Smooth muscle cell (in vitro differentiated cells): ENCODE results near the gene AFG3L2. TPM values are rescaled to one million over a fixed set of nuclear protein-coding genes. Genes with fewer than 3 reads are reported as not detected.
A peak's percentile ranks its signal among the peaks of the same experiment; 100 is the strongest.

Experiments used
- DNase-seq: peaks from one replicate; lab custom pipeline; 2025; ENCODE audit not compliant: unreplicated experiment; lab: John Stamatoyannopoulos, UW
- H2AFZ ChIP-seq: fragments of 200-600 bp; sonication (generic); 2 replicates; pipeline ENCODE4 v1.6.0; 2016; ENCODE audit warnings: antibody characterized with exemption, low read depth, mild to moderate bottlenecking
- H3F3A ChIP-seq: fragments of 200-600 bp; sonication (generic); 2 replicates; pipeline ENCODE4 v1.6.0; 2017; ENCODE audit warnings: antibody characterized with exemption, low read depth
- H3K27ac ChIP-seq: fragments of 200-600 bp; sonication (generic); 2 replicates; pipeline ENCODE4 v1.5.1; 2016; ENCODE audit warnings: low read depth, mild to moderate bottlenecking
- H3K27me3 ChIP-seq: fragments of 200-600 bp; sonication (generic); 2 replicates; pipeline ENCODE4 v1.6.1; 2016; ENCODE audit warnings: low read depth, mild to moderate bottlenecking
- H3K36me3 ChIP-seq: fragments of 200-600 bp; sonication (generic); 2 replicates; pipeline ENCODE4 v1.5.1; 2016; ENCODE audit warnings: low read depth
- H3K4me1 ChIP-seq: fragments of 200-600 bp; sonication (generic); 2 replicates; pipeline ENCODE4 v1.5.1; 2016; ENCODE audit warnings: low read depth
- H3K4me2 ChIP-seq: fragments of 200-600 bp; sonication (generic); 2 replicates; pipeline ENCODE4 v1.6.0; 2016; ENCODE audit warnings: mild to moderate bottlenecking
- H3K4me3 ChIP-seq: fragments of 200-600 bp; sonication (generic); 2 replicates; pipeline ENCODE4 v1.5.1; 2016; ENCODE audit warnings: mild to moderate bottlenecking
- H3K79me2 ChIP-seq: fragments of 200-600 bp; sonication (generic); 2 replicates; pipeline ENCODE4 v1.6.0; 2016; ENCODE audit warnings: low read depth, mild to moderate bottlenecking
- H3K9ac ChIP-seq: fragments of 200-600 bp; sonication (generic); 2 replicates; pipeline ENCODE4 v1.6.0; 2016; ENCODE audit warnings: low read depth
- H3K9me3 ChIP-seq: fragments of 200-600 bp; sonication (generic); replicated peaks from 2 replicates; pipeline ENCODE4 v1.5.1; 2016; ENCODE audit warnings: low read depth
- H4K20me1 ChIP-seq: fragments of 200-600 bp; sonication (generic); 2 replicates; pipeline ENCODE4 v1.6.0; 2016; ENCODE audit warnings: low read depth
- WGBS: methylation state at CpG from one replicate; pipeline ENCODE4 v1.1.7; 2016; ENCODE audit warnings: low lambda C conversion rate; 5-methylcytosine and 5-hydroxymethylcytosine counted together
- polyA plus RNA-seq: library from polyadenylated mRNA; unstranded; fragments of >200 nt; fragmentation: Nextera tagmentation; extraction: Ambion mirVana; gene quantifications from 2 replicates; pipeline ENCODE4 v1.2.1, GENCODE V29; 2016
- small RNA-seq: library from RNA; depleted of rRNA; stranded (forward); fragments of <200 nt; gene quantifications from one replicate; pipeline ENCODE3, GENCODE V24; 2014
- total RNA-seq: library from RNA; depleted of rRNA; stranded (reverse); fragments of >200 nt; gene quantifications from 2 replicates; pipeline ENCODE4 v1.2.3, GENCODE V29; 2014
- TF ChIP-seq, protein P1 (sequence below): fragments of 200-600 bp; sonication (generic); IDR thresholded peaks from 2 replicates; pipeline ENCODE4 v1.5.1; 2017; ENCODE audit warnings: borderline replicate concordance, mild to moderate bottlenecking, antibody characterized with exemption; ENCODE audit not compliant: insufficient read depth, poor library complexity, severe bottlenecking

Gene AFG3L2
- total and polyA plus RNA-seq, 2 experiments from 2014 or later: 21.6 to 24.3 TPM

DNA sequence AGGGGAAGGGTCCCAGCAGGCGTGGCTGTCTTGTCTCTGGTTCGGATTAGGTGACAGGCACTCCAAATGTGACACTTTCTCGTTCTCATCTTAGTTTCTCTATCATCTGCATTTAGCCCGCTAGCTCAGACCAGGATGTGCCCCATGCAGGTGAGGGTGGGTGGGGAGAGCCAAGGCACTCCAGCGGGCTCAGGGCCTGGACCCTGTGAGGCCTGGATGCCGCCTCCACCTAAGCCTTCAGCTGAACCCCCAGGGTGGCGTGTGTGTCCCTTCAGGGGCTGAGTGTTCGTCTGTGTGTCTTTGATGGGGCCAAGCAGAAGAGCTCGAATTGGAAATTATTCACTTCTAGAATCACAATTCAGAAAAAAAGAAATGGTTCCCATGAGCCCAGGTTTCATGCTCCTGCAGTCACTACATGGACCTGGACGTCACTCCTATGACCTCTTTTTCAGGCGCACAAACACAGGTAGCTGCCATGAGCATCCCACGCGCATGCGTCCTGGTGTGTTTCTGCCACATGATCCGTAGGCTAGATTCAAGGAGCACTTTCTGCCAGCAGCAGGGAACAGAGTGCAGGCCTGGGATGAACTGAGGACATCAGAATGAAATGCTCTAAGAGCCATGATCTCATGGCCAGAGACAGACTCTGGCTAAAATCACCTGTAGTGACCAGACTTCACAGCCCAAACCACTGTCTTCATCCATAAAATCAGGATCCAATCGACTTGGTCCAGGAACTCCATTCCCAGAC is 97.1 kb downstream of the AFG3L2 start:
- TF ChIP-seq, protein P1, sequence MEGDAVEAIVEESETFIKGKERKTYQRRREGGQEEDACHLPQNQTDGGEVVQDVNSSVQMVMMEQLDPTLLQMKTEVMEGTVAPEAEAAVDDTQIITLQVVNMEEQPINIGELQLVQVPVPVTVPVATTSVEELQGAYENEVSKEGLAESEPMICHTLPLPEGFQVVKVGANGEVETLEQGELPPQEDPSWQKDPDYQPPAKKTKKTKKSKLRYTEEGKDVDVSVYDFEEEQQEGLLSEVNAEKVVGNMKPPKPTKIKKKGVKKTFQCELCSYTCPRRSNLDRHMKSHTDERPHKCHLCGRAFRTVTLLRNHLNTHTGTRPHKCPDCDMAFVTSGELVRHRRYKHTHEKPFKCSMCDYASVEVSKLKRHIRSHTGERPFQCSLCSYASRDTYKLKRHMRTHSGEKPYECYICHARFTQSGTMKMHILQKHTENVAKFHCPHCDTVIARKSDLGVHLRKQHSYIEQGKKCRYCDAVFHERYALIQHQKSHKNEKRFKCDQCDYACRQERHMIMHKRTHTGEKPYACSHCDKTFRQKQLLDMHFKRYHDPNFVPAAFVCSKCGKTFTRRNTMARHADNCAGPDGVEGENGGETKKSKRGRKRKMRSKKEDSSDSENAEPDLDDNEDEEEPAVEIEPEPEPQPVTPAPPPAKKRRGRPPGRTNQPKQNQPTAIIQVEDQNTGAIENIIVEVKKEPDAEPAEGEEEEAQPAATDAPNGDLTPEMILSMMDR: no peak
- no peak overlapping the region for H3K4me3 ChIP-seq
- H3K9ac ChIP-seq: peak overlapping the region; percentile 80
- H3K27ac ChIP-seq: peak overlapping the region; percentile 99
- peaks cover 22% of the 10 kb centered on the region for H3K4me1 ChIP-seq
- no peaks in the 10 kb centered on the region for H3K36me3 ChIP-seq
- H4K20me1 ChIP-seq: no peaks in the 10 kb centered on the region
- H3K4me2 ChIP-seq: peak overlapping the region; percentile 76
- no peaks in the 10 kb centered on the region for H3K79me2 ChIP-seq
- no peaks in the 10 kb centered on the region for H3K9me3 ChIP-seq
- no peaks in the 10 kb centered on the region for H3K27me3 ChIP-seq
- no peak for DNase-seq
- 92% methylated on average over 16 of the region's 16 CpGs for WGBS
- no peak overlapping the region for H2AFZ ChIP-seq
- peaks cover 3% of the 10 kb centered on the region for H3F3A ChIP-seq

Small RNA genes lying within 50 kb of the gene (small RNA-seq; reads per million reads assigned to genes)
- not detected for gene RNU6-170P
- gene RNU7-129P: not detected

Other genes with a start within 250 kb of the AFG3L2 start
- not detected in 2 replicates for gene CIDEA, start 122.9 kb downstream of the AFG3L2 start, total RNA-seq
- 0.30 TPM in 1 of 2 replicates, not detected in the other for gene CIDEA, start 122.9 kb downstream of the AFG3L2 start, polyA plus RNA-seq
- gene TUBB6, start 69.0 kb downstream of the AFG3L2 start, total RNA-seq: 344 and 460 TPM in 2 replicates
- 345 and 359 TPM in 2 replicates for gene TUBB6, start 69.0 kb downstream of the AFG3L2 start, polyA plus RNA-seq
- 0.49 and 6.3 TPM in 2 replicates for gene PRELID3A, start 30.7 kb upstream of the AFG3L2 start, total RNA-seq
- 0.65 and 1.3 TPM in 2 replicates for gene PRELID3A, start 30.7 kb upstream of the AFG3L2 start, polyA plus RNA-seq